ENCODE data around the gene CCDC195. TPM values are rescaled to one million over a fixed set of nuclear protein-coding genes. Genes with fewer than 3 reads are reported as not detected.

The CCDC195 gene
- total RNA-seq, 4 donors from 2014 or later: not detected

GRCh38 chr2:224751996-224752698 is 36.0 kb upstream of the CCDC195 start:
- in situ Hi-C loops (cut with MboI; ENCODE audit: low pct_ligation_motif_present in 1 of 4, low pct_unique_long_range_greater_than_20kb in 1 of 4, low sequenced_read_pairs in 3 of 4) (loop anchor here in 1 of 4 donors (25.0 kb wide), 1 partner anchor 390 kb away; no protein-coding TSS in a partner anchor), intact Hi-C loops (cut with DNase I; ENCODE audit: low total_unique reads) (no loop called here)
- TF ChIP-seq CTCF (IDR thresholded peaks at IDR 0.05): no peak
- no peak for TF ChIP-seq POLR2AphosphoS5 (IDR thresholded peaks at IDR 0.05)
- no peak for TF ChIP-seq POLR2A (IDR thresholded peaks at IDR 0.05)
- no peak for TF ChIP-seq EP300 (IDR thresholded peaks at IDR 0.05; ENCODE audit: low read depth)
- Histone ChIP-seq H3K4me3 (no peak overlapping the region), H3K9me3 (peaks cover 0 to 4% of the 10 kb centered on the region in 2 donors), H3K27me3 (no peaks in the 10 kb centered on the region), H3K36me3 (no peaks in the 10 kb centered on the region), H3K4me1 (no peaks in the 10 kb centered on the region), H3K27ac (no peak overlapping the region)
- DNase-seq: no peak
- 72 to 77% methylated on average over 5 of the region's 5 CpGs for WGBS, 2 donors (ENCODE audit: low coverage in 1 of 2)

- in situ Hi-C loops (cut with MboI; ENCODE audit: low pct_ligation_motif_present in 1 of 4, low pct_unique_long_range_greater_than_20kb in 1 of 4, low sequenced_read_pairs in 3 of 4): no loop called here
- WGBS, 2 donors (ENCODE audit: low coverage in 1 of 2): 90 to 100% methylated on average over 1 of the region's 1 CpG
- no peaks in the 10 kb centered on the region for H3K4me1 ChIP-seq
- H3K27me3 ChIP-seq: no peaks in the 10 kb centered on the region
- no peaks in the 10 kb centered on the region for H3K36me3 ChIP-seq
- H3K9me3 ChIP-seq: no peaks in the 10 kb centered on the region
- H3K4me3 ChIP-seq: no peak overlapping the region
- TF ChIP-seq EP300 (IDR thresholded peaks at IDR 0.05; ENCODE audit: low read depth): no peak
- TF ChIP-seq POLR2AphosphoS5 (IDR thresholded peaks at IDR 0.05): no peak
- no peak for TF ChIP-seq CTCF (IDR thresholded peaks at IDR 0.05)
- no peak for TF ChIP-seq POLR2A (IDR thresholded peaks at IDR 0.05)
- no peak overlapping the region for H3K27ac ChIP-seq
- DNase-seq: no peak
- intact Hi-C loops (cut with DNase I; ENCODE audit: low total_unique reads): no loop called here
Observed at GRCh38 chr2:224749136-224749535, 33.0 kb upstream of the CCDC195 start.

- Histone ChIP-seq H3K9me3 (no peaks in the 10 kb centered on the region), H3K27ac (no peak overlapping the region), H3K36me3 (no peaks in the 10 kb centered on the region), H3K4me3 (no peak overlapping the region), H3K27me3 (no peaks in the 10 kb centered on the region), H3K4me1 (no peaks in the 10 kb centered on the region)
- 60 to 88% methylated on average over 1 to 4 of the region's 4 CpGs for WGBS, 2 donors (ENCODE audit: low coverage in 1 of 2)
- in situ Hi-C loops (cut with MboI; ENCODE audit: low pct_ligation_motif_present in 1 of 4, low pct_unique_long_range_greater_than_20kb in 1 of 4, low sequenced_read_pairs in 3 of 4) (no loop called here), intact Hi-C loops (cut with DNase I; ENCODE audit: low total_unique reads) (no loop called here)
- no peak for DNase-seq
- no peak for TF ChIP-seq CTCF (IDR thresholded peaks at IDR 0.05)
- no peak for TF ChIP-seq POLR2AphosphoS5 (IDR thresholded peaks at IDR 0.05)
- TF ChIP-seq EP300 (IDR thresholded peaks at IDR 0.05; ENCODE audit: low read depth): no peak
- TF ChIP-seq POLR2A (IDR thresholded peaks at IDR 0.05): no peak
Observed at GRCh38 chr2:224747765-224748164, 31.6 kb upstream of the CCDC195 start.

- intact Hi-C loops (cut with DNase I; ENCODE audit: low total_unique reads): no loop called here
- 92% methylated on average over 1 of the region's 1 CpG; no CpG with 5 or more reads in 1 of the 2 donors for WGBS, 2 donors (ENCODE audit: low coverage in 1 of 2)
- DNase-seq: no peak
Observed at GRCh38 chr2:224736227-224736626, 20.1 kb upstream of the CCDC195 start.

More at GRCh38 chr2:224736227-224736626, 20.1 kb upstream of the CCDC195 start:
- in situ Hi-C loops (cut with MboI; ENCODE audit: low pct_ligation_motif_present in 1 of 4, low pct_unique_long_range_greater_than_20kb in 1 of 4, low sequenced_read_pairs in 3 of 4): no loop called here
- H3K27ac ChIP-seq: no peak overlapping the region
- H3K27me3 ChIP-seq: no peaks in the 10 kb centered on the region
- H3K9me3 ChIP-seq: peaks cover 10% of the 10 kb centered on the region in 2 donors
- H3K36me3 ChIP-seq: no peaks in the 10 kb centered on the region
- no peaks in the 10 kb centered on the region for H3K4me1 ChIP-seq
- TF ChIP-seq POLR2AphosphoS5 (IDR thresholded peaks at IDR 0.05) (no peak), EP300 (IDR thresholded peaks at IDR 0.05; ENCODE audit: low read depth) (no peak), CTCF (IDR thresholded peaks at IDR 0.05) (no peak), POLR2A (IDR thresholded peaks at IDR 0.05) (no peak)
- H3K4me3 ChIP-seq: no peak overlapping the region
